Stimulated activated CD4-positive, alpha-beta T cell treated with anti-CD3 and anti-CD28 coated beads, Interleukin-1b, Interleukin-23, amount 100 ng/mL, for 48 hours (primary cell): ENCODE results near the gene EBLN2.
A peak's percentile ranks its signal among the peaks of the same experiment; 100 is the strongest.
"Not testable (repeated sequence)": the region's sequence is repeated elsewhere in the genome, so short reads cannot be mapped to it uniquely, and the experiment has no call there.

Experiments
- DNase-seq: peaks from one replicate; pipeline ENCODE4 v3.0.0-alpha.2; 2020

EBLN2 gene

DNA sequence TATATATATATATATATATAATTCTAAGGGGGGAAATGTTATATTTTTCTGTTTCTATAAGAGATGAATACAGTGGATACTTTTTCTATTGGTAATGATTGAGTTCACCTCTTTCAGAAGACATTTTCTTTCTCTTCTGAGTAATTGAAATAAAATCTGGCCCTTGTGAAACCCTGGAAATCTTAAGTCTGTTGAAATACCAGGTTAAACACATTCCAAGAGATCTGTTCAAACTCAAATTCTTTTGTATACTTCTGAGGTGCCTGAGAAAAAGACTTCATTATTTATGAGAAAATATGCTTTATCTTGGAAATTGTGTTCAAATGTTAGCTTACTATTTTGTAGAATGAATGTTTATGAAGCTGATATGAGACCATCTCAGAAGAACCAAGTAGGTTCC is 4.8 kb downstream of the EBLN2 start:
- not testable (repeated sequence) for DNase-seq

DNA sequence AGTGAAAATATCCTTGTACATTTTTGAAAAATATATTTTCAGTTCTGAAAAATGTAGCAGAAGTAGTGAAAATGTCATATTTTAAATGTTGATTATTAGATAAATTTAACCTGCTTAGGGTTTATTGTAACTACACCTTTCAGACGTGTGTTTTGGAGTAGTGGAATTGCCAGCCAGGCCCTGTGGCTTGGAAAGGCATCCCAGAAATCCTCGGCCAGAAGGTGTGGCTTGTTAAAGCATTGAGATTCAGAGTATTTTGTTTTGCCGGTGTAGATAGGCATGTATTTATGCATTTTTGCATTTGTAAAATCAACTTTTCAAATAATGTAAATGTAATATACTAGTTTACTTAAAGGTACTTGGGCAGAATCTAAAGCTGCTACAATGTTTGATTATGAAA is 7.0 kb downstream of the EBLN2 start:
- DNase-seq = no peak

DNA sequence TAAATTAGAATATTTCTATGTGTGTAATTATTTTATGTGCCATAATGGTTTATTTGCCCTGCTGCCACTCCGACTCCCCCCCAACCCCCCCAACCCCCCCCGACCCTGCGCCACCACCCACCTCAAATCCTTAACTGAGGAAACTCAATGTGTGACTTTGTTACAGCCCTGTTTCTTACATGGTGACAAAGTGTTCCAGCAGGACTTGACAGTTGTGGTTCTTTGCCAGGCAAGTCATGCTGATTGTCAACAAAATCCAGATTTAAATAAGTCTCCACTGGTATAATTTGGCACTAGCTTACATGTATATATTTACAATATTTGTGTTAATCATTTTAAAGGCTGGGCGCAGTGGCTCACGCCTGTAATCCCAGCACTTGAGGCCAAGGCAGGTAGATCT is 7.7 kb downstream of the EBLN2 start:
- no peak for DNase-seq

DNA sequence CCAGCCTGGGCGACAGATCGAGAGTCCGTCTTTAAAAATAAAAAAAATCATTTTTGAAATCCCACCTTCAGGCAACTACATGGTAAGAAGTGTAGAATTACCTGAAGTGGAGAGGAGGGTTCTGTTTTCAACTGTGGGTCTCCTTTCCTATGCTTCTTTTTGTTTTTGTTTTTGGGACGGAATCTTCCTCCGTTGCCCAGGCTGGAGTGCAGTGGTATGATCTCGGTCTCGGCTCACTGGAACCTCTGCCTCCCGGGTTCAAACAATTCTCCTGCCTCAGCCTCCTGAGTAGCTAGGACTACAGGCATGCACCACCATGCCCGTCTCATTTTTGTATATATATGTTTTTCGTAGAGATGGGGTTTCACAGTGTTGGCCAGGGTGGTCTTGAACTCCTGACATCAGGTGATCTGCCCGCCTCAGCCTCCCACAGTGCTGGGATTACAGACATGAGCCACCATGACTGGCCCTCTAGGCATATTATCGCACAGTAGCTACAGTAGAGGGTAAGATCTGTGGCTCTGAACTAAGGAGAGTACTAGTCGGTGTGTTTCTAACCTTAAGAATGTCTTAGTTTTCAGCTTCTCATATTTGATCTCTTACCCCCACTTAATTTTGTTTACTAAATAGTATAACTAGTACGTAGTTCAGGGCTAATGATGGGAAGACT is 8.5 kb downstream of the EBLN2 start:
- DNase-seq = no peak

DNA sequence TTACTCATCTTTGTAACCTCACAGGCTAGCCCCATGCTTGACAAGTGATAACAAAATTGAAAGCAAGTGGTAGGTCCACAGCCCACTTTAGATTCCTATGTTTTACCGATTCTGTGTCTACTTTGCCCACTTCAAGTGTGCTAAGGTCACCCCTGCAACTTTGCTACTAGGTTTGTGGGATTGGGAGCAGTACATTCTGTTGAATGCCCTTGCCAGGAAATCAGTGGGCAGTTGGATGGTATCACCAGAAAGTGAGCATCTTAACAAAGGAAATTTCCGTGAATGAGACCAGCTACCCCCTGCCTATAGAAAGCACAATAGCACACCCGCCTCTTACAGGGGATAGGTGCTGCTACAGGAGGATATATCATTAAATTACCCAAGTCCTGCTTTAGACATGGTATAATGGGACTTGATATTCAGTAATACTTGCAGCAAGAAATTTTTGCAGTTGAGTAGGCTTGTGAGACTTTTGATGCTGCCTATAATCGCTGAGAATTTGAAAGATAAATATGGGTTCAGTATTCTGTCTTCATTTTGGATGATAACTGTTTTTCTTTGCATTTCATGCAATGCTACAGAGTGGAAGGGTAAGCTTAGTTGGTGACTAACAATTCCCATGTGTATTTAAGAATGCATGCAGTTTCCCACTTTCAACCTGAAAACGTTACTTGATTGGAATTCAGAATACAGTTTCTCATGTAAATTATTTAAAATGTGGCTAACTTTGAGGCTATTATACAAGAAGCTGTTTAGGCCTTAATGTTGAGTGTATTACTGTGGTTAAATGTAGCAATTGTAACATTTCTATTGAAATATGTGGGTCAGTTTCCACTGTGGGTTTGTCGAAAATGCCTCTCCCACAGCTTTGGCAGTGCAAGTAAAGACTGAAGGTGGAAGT is 9.5 kb downstream of the EBLN2 start:
- no peak for DNase-seq

DNA sequence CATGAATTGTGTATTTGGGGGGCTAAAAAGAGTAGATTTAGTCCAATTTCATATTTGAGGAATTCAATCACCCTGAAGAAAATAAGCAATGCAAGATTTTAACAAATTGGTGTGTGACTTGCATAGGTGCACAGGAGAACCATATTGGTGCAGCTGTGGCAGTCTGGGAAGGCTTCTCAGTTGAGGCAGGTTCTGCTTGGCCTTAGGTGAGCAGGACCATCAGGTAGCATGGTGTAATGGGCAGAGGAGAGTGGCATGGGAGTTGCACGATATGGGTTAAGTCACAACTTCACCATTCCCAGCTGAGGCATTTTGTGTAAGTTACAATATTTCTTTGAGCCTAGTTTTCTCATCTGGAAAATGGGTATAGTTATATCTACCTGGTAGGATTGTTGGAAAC is 10.5 kb downstream of the EBLN2 start:
- no peak for DNase-seq

DNA sequence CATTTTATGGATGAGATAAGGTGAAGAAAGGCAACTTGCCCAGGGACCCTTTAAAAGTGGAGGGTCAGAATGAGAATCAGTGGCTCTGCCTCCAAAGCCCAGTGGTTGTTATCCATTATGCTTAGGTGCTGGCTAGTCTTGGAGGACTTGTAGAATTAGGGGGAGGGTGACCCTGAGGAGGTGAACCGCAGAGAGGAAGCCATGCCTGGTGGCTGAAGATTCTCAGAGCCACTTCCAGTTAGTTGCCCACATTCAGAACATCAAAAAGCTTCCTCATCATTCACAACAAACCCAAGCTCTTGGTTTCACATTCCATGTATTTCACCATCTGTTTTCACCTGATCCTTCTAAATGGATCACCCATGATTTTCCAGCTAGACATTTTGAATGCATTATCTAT is 11.2 kb downstream of the EBLN2 start:
- DNase-seq = no peak

DNA sequence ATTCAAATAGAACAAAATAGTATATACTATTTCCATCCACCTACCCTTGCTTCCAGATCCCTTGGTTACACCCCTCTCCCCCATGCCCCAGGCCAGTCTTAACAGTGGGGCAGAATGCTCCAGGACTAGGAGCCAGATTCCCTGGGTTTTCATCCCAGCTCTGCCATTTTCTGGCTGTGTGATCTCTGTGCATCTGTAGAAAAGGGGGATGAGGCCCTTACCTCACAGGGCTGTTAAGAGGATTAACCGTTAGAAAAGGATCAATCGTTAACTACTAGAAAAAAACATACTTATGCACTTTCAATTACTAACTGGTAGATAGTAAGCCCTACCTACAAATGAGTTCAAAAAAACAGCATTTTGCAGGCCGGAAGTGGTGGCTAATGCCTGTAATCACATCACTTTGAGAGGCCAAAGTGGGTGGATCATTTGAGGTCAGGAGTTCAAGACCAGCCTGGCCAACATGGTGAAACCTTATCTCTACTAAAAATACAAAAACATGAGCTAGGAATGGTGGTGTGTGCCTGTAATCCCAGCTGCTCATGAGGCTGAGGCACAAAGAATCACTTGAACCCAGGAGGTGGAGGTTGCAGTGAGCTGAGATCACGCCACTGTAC is 11.7 kb downstream of the EBLN2 start:
- DNase-seq = no peak

DNA sequence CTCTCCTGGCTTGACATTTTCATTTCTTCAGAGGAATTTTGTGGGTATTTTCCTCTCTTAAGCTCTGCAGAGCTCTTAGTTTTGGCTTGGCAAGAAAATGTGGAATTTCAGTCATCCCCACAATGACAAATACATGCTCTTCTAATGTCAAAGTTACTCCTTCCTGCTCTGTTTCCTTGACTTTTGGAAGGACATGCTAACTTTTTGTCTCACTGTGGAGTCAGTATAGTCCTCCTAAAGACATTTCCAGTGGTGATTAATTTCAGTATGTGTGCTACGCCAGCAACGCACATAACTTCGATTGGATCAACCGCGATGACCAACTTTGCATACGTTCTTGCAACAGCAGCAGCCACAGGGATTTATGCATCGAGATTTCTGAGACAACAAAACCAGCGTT is 13.3 kb downstream of the EBLN2 start:
- DNase-seq = no peak

DNA sequence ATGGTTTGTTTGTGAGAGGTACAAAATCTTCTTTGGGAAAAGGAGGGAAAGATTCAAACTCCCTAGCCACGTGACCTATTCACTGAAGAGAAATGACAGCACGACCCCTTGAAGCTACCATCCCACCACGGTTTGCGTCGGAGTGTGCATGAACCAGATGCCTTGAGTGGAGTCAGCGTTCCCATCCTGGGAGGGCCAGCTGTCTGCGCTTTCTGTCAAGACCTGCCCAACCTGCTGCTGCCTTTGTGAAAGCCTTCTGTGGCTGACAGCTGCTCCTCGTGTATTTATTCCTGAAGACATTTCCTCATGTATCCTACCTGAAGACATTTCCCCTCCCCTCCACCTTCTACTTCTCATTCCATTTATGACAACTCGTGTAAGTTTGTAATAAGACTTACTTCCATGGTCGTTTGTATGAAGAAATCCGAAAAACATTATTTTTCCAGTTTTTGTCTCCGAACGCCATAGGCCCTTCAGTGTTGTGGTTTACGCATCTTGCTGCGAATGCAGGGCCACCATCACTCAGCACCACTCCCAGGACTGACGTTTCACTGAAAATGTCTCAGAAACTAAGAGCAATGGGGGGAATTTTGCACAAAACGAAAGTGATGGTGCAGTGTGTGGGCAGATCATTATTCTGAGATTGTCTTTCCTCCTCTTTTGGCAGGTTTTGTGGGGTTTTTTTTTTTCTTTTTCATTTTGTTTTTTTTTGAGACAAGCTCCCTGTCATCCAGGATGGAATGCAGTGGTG is 18.9 kb downstream of the EBLN2 start:
- peak; percentile 18 for DNase-seq

DNA sequence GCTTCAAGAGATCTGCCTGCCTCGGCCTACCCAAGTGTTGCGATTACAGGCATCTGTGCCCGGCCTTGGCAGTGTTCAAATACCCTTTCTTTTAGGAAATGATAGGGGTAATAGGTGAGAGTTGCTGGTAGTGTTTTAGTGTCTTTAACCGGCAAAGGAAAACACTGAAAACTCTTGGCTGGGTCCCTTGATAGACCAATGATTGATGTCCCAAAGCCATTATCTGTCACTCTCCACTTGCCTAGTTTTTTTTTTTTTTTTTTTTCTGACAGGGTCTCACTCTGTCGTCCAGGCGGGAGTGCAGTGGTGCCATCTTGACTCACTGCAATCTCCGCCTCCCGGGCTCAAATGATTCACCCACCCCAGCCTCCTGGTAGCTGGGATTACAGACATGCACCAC is 19.7 kb downstream of the EBLN2 start:
- no peak for DNase-seq

DNA sequence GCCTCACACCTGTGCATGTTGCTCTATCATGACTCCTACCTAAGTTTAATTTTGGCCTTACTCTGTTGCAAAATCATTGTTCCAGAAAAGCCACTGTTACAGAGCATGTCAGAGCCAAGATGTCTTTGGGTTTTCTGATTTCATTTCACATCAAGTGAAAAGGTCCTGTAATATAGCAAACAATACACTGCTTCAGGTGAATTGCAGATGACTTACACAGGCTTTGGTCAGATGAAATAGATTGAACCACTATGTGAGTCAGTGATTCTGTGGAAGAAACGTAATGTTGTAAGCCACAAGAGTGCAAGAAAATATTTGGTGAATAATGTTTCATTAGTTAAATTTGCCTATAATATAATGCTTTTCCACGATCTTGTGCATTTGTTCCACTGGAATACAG is 22.7 kb downstream of the EBLN2 start:
- DNase-seq = no peak

DNA sequence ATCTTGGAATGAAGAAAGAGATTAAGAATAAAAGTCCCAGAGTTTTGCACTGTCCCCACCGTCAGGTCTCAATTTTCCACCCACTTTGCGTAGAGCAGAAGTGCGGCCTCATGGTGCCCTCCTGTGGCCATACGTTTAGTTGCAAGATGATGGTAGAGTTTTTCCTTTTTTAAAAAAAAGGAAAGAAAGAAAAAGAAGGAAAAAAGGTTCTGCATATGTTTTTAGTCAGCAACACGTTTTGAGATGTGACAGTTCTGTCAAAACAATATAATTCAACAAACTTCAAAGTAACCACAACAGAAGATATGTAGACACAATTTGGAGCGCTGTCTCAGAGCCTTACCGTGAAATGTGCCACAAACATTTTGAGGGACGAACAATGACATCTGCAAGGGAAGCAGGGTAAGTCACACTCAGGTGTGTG is 24.6 kb downstream of the EBLN2 start:
- peak; percentile 33 for DNase-seq

DNA sequence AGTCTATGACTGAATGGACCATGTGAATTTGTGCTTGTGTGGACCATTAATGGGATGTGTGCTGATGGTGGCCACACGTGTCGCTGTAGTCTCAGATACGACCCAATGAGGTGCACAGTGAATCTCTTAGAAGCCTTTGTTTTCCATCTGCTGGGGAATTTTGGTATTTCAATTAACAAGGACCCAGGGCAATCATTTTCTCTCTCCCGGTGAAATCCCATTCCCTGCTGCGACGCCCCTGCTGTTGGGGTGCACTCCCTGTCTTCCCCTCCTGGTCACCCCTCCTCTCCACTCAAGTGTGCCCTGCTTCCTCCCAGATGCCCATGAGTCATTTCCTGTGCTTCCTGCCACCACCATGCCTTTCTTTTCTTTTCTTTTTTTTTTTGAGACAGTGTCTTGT is 32.7 kb downstream of the EBLN2 start:
- DNase-seq = no peak

DNA sequence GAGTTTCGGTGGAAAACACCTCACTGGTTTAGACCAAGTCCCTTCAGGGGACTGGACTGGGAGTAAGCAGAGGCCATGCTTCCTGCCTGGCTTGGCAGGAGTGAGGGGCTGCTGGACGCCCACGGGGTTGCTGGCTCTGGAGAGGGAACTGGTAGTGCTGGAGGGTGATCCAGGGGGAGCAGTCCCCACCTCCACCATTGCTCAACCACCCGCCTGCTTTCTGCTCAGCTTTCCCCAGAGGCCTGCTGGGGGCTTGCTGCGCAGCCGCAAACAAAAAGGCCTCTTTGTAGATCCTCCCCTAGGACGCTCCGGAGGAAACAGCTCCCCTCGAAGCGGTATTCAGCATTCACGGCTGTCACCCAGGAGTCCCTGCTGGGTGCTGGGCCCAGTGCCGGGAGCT is 33.5 kb downstream of the EBLN2 start:
- DNase-seq = no peak

DNA sequence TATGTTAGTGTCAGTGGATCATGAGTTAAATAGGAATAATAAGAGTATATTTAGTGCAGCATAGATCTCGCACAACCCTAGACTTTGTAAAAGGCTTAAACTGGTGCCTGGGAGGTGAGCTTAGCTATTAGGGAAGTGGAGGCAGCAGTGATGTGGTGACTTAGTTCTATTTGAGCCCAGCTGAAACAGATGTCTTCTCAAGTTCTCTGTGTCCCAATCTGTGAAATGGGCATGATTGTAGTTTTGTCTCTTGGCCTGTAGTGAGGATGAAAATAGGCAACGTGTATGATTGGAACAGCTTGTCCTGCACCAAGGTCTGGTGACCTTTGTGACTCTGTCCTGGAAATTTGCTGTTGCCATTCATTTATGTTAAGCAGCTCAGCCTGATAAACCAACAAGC is 34.7 kb downstream of the EBLN2 start:
- no peak for DNase-seq

DNA sequence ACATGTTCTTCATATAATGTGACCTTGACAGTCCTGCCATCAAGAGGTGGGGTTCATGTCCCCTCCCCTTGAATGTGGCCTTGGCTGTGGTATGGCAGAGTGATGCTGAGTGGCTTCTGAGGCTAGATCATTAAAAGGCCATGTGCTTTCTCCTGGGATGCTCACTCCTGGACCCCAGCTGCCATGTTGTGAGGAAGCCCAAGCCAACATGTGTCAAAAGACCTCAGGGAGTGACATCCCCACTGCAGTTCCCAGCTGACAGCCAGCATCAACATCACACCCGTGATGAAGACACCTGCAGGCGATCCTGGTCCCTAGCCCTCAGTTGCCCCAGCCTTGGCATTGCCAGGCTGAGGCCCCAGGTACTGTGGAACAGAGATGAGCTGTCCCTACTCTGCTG is 36.6 kb downstream of the EBLN2 start:
- no peak for DNase-seq

DNA sequence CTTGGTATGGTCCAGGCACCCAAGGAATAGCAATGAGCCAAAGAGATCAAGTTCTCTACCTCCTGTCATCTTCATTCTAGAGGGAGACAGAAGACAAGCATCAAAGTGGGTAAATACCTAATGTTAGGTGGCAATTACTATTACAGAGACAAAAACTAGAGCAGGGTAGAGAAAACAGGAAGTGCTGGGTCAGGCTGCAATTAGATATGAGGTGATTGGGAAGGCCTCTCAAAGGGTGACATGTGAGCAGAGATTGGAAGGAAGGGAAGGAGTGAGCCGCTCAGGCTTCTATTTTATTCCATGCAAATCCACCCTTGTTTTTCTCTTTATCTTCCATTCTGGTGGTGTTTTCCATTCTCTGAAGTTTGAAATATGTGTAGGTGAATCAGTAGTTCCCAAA is 37.4 kb downstream of the EBLN2 start:
- DNase-seq = no peak

DNA sequence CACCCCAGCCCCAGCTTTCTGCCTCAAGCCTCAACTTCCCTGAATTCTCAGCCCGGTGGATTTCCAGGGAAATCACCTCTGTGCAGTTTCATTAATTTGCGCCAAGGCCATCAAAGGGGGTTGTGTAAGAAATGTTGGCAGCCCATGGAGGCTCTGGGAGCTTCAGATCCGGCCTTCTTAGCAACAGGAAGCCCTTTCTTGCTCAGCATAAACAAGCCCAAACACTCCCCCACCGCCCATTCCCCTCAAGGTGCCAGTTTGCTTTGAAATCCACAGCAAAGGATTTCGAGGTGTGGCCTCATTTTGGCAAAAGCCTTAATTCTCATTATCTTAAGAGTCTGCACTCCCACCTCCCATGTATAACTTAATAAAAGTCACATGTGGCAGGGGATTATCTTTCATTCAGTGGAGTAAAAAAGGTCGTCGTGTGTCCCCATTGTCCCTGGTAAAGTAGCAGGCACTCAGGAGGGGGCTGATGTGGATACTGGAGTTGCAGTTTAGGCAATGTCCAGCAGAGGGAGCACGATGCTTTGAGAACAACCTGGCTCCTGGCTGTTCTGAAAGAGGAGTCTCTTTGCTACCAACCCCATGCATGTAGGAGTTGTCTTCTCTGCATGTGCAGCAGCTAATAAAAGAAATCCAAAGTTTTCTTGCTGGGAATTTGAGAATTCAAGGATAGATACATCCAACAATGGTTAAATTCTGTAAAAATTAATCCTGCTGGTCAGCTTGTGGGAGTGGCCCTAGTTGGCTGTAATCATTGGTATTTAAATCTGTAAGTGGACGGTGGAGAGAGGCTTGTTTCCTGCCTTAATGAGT is 39.5 kb downstream of the EBLN2 start:
- peak; percentile 77 for DNase-seq

DNA sequence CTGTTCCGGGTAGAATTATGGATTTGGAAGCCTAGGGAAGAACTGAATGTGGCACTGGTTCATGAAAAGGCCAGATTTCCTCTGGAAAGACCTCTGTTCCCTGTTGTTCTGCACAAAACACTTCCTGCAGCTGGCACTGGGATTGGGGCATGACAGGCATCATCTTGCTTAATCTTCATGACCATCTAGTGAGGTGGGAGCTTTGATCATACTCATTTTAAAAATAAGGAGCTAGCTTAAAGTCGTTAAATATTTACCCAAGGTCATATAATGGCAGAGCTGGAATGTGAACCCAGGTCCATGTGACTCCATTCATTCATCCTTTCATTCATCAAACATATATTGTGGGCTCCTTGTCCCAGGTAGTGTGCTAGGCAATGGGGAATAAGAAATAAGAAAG is 40.4 kb downstream of the EBLN2 start:
- DNase-seq = no peak

DNA sequence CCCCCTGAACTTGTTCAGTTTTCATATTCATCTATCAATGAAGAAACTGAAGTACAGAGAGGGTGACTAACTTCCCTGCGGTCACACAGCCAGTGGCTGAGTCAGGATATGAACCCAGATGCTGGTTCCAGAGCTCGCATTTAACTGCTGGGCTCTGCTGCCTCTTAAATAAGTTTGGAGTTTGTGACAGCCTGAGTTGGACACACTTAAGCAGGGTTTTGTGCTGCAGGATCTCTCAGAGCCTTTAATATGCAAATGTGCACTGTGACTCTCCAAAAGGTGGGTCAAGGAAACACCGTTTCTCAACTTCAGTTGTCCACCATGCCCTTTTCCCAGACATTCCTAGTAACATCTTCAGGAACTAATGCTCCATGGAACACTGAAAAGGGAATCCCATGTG is 45.8 kb downstream of the EBLN2 start:
- DNase-seq = no peak

DNA sequence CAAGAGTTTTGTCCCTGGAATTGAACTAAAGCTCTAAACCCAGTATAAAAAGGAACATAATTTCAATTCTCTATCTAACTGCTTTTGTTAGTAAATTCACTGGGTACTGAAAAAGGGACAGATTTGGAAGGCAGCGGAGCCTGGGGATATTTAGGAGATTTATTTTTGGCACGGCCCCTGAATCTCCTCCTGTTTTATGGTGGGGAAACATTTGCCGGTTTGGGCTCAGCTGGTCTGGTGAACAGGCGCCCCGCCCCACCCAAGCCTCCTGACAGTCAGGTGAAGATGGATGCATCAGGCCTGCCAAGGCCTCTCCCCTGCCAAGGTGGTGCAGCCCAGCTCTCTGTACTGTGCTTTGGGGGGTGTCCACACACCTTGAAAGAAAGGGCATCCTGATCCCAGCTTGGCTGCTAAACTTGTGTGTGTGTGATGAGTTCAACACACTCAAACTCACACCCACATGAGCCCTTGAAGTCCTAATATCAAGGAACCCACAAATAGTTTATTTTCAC is 46.3 kb downstream of the EBLN2 start:
- no peak for DNase-seq
